GM06990 (cell line): ENCODE measurements around the gene PAMR1.

Source experiments
- DNase-seq: peaks from one replicate; pipeline ENCODE4 v3.0.0-alpha.2; 2011; ENCODE audit not compliant: insufficient read length; ENCODE audit errors: extremely low read depth
- H3K27me3 ChIP-seq: replicated peaks from 2 replicates; pipeline ENCODE4 v1.6.0; 2011; ENCODE audit warnings: low read length; ENCODE audit not compliant: control insufficient read depth, insufficient read depth
- H3K36me3 ChIP-seq: 2 replicates; pipeline ENCODE4 v1.5.1; 2011; ENCODE audit warnings: low read length; ENCODE audit not compliant: control insufficient read depth, insufficient read depth
- H3K4me3 ChIP-seq: replicated peaks from 2 replicates; pipeline ENCODE4 v1.5.1; 2011; ENCODE audit warnings: low read depth, mild to moderate bottlenecking, control low read depth, low read length
- CTCF ChIP-seq: IDR thresholded peaks from 2 replicates; pipeline ENCODE4 v1.5.1; 2011; ENCODE audit warnings: low read length, control low read depth, mild to moderate bottlenecking, inconsistent platforms; ENCODE audit not compliant: insufficient read depth, poor library complexity, severe bottlenecking

The PAMR1 gene

GRCh38 chr11:35415487-35415886 is 109.9 kb downstream of the PAMR1 start:
- no peak for TF ChIP-seq CTCF
- H3K4me3 ChIP-seq, result no peak overlapping the region
- no peak for DNase-seq
- H3K27me3 ChIP-seq, result peaks cover under 1% of the 10 kb centered on the region
- H3K36me3 ChIP-seq, result no peaks in the 10 kb centered on the region

GRCh38 chr11:35414776-35415175 is 110.6 kb downstream of the PAMR1 start:
- no peak for DNase-seq
- no peak overlapping the region for H3K4me3 ChIP-seq
- H3K36me3 ChIP-seq, result no peaks in the 10 kb centered on the region
- no peak for TF ChIP-seq CTCF
- no peaks in the 10 kb centered on the region; the same call in none of the 2 replicates for H3K27me3 ChIP-seq

GRCh38 chr11:35414311-35414710 is 111.1 kb downstream of the PAMR1 start:
- no peak for TF ChIP-seq CTCF
- no peak for DNase-seq
- H3K27me3 ChIP-seq, result no peaks in the 10 kb centered on the region; the same call in none of the 2 replicates
- no peak overlapping the region for H3K4me3 ChIP-seq
- no peaks in the 10 kb centered on the region for H3K36me3 ChIP-seq

GRCh38 chr11:35413598-35413997 is 111.8 kb downstream of the PAMR1 start:
- H3K4me3 ChIP-seq, result no peak overlapping the region
- no peaks in the 10 kb centered on the region for H3K36me3 ChIP-seq
- DNase-seq, result no peak
- no peak for TF ChIP-seq CTCF
- no peaks in the 10 kb centered on the region; the same call in none of the 2 replicates for H3K27me3 ChIP-seq

- no peak overlapping the region for H3K4me3 ChIP-seq
- no peak for DNase-seq
- H3K27me3 ChIP-seq, result no peaks in the 10 kb centered on the region; the same call in 1 of the 2 replicates
- no peaks in the 10 kb centered on the region for H3K36me3 ChIP-seq
- TF ChIP-seq CTCF, result peak; percentile 48
Measured at GRCh38 chr11:35412285-35412684, 113.1 kb downstream of the PAMR1 start.

- no peaks in the 10 kb centered on the region; the same call in 1 of the 2 replicates for H3K27me3 ChIP-seq
- no peak for TF ChIP-seq CTCF
- no peak overlapping the region for H3K4me3 ChIP-seq
- H3K36me3 ChIP-seq, result no peaks in the 10 kb centered on the region
- no peak for DNase-seq
Measured at GRCh38 chr11:35407041-35407440, 118.4 kb downstream of the PAMR1 start.
